ENCODE data around the gene CHRND. TPM values are rescaled to one million over a fixed set of nuclear protein-coding genes. Genes with fewer than 3 reads are reported as not detected.
A peak's percentile ranks its signal among the peaks of the same experiment; 100 is the strongest.

The CHRND gene
- polyA plus RNA-seq, 3 donors: not detected

- H3K27me3 Mint-ChIP-seq (ENCODE audit: low read depth in 3 of 3): no peaks in the 10 kb centered on the region
- H3K27ac ChIP-seq (ENCODE audit: low read depth in 1 of 2, low read length in 2 of 2): no peak overlapping the region
- H3K27ac Mint-ChIP-seq: no peak overlapping the region
- H3K27me3 ChIP-seq (ENCODE audit: control insufficient read depth in 2 of 2, insufficient read depth in 2 of 2, low read length in 2 of 2): no peaks in the 10 kb centered on the region
- no peak overlapping the region for H2AFZ ChIP-seq (ENCODE audit: insufficient read depth, low read depth, low read length, poor library complexity, severe bottlenecking)
- 100% methylated on average over 3 of the region's 6 CpGs for WGBS (ENCODE audit: insufficient coverage)
- H3K79me2 ChIP-seq (ENCODE audit: insufficient read depth, low read length): no peaks in the 10 kb centered on the region
- no peaks in the 10 kb centered on the region for H3K9me3 ChIP-seq (replicated peaks in 1 of 2; ENCODE audit: control insufficient read depth in 1 of 2, insufficient read depth in 1 of 2, low read length in 2 of 2)
- H3K4me3 Mint-ChIP-seq: no peak overlapping the region
- no peak for DNase-seq
- intact Hi-C loops (cut with micrococcal nuclease): no loop called here
- H3K9me3 Mint-ChIP-seq: peaks cover 0 to 2% (median 0%) of the 10 kb centered on the region in 7 donors
- peaks cover 64 to 85% of the 10 kb centered on the region in 2 donors for H3K36me3 Mint-ChIP-seq
- H3K4me1 Mint-ChIP-seq: no peaks in the 10 kb centered on the region
- peaks cover 48 to 89% of the 10 kb centered on the region in 2 donors for H3K36me3 ChIP-seq (replicated peaks in 1 of 2; ENCODE audit: control insufficient read depth in 1 of 2, insufficient read depth in 2 of 2, low read length in 2 of 2)
- no peak for TF ChIP-seq CTCF (IDR thresholded peaks at IDR 0.05)
- H4K20me1 ChIP-seq (ENCODE audit: insufficient read depth, low read length): no peaks in the 10 kb centered on the region
- no peaks in the 10 kb centered on the region for H3K4me1 ChIP-seq (ENCODE audit: control insufficient read depth in 1 of 2, insufficient read depth in 2 of 2, low read length in 2 of 2)
- no peak overlapping the region for H3K4me3 ChIP-seq (replicated peaks in 1 of 3; ENCODE audit: low read depth in 2 of 3, low read length in 3 of 3)
- H3K4me2 ChIP-seq (replicated peaks; ENCODE audit: extremely low read depth, low read length, poor library complexity, severe bottlenecking): no peak overlapping the region
- H3K9ac ChIP-seq (ENCODE audit: insufficient read depth, low read length, poor library complexity, severe bottlenecking): no peak overlapping the region
Observed at GRCh38 chr2:232580648-232580981, 54.7 kb downstream of the CHRND start.

- Histone ChIP-seq H3K4me2 (replicated peaks; ENCODE audit: extremely low read depth, low read length, poor library complexity, severe bottlenecking) (no peak overlapping the region), H3K27me3 (ENCODE audit: control insufficient read depth in 2 of 2, insufficient read depth in 2 of 2, low read length in 2 of 2) (no peaks in the 10 kb centered on the region), H3K79me2 (ENCODE audit: insufficient read depth, low read length) (no peaks in the 10 kb centered on the region), H3K36me3 (replicated peaks in 1 of 2; ENCODE audit: control insufficient read depth in 1 of 2, insufficient read depth in 2 of 2, low read length in 2 of 2) (peaks cover 43 to 79% of the 10 kb centered on the region in 2 donors), H3K4me1 (ENCODE audit: control insufficient read depth in 1 of 2, insufficient read depth in 2 of 2, low read length in 2 of 2) (peaks cover under 1% of the 10 kb centered on the region in 2 donors), H3K9me3 (replicated peaks in 1 of 2; ENCODE audit: control insufficient read depth in 1 of 2, insufficient read depth in 1 of 2, low read length in 2 of 2) (no peaks in the 10 kb centered on the region), H2AFZ (ENCODE audit: insufficient read depth, low read depth, low read length, poor library complexity, severe bottlenecking) (no peak overlapping the region), H3K9ac (ENCODE audit: insufficient read depth, low read length, poor library complexity, severe bottlenecking) (no peak overlapping the region), H3K27ac (ENCODE audit: low read depth in 1 of 2, low read length in 2 of 2) (no peak overlapping the region), H3K4me3 (replicated peaks in 1 of 3; ENCODE audit: low read depth in 2 of 3, low read length in 3 of 3) (no peak overlapping the region), H4K20me1 (ENCODE audit: insufficient read depth, low read length) (no peaks in the 10 kb centered on the region)
- no peak for DNase-seq
- TF ChIP-seq CTCF (IDR thresholded peaks at IDR 0.05): no peak
- intact Hi-C loops (cut with micrococcal nuclease): no loop called here
- Mint-ChIP-seq H3K4me1 (peaks cover 5% of the 10 kb centered on the region), H3K27me3 (ENCODE audit: low read depth in 3 of 3) (no peaks in the 10 kb centered on the region), H3K9me3 (peaks cover 0 to 2% (median 0%) of the 10 kb centered on the region in 7 donors), H3K27ac (peak overlapping the region in 1 of 7 donors; percentile 25), H3K4me3 (no peak overlapping the region), H3K36me3 (peaks cover 59 to 74% of the 10 kb centered on the region in 2 donors)
Observed at GRCh38 chr2:232581725-232582124, 55.8 kb downstream of the CHRND start.
